Retina (tissue), 1 donor: ENCODE measurements around the gene TIMM23.
"Not testable (repeated sequence)": the region's sequence is repeated elsewhere in the genome, so short reads cannot be mapped to it uniquely, and the experiment has no call there.

Experiments used
- DNase-seq: peaks from one replicate; pipeline ENCODE4 v3.0.0-alpha.2; 2016

TIMM23 gene, protein sequence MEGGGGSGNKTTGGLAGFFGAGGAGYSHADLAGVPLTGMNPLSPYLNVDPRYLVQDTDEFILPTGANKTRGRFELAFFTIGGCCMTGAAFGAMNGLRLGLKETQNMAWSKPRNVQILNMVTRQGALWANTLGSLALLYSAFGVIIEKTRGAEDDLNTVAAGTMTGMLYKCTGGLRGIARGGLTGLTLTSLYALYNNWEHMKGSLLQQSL

DNA sequence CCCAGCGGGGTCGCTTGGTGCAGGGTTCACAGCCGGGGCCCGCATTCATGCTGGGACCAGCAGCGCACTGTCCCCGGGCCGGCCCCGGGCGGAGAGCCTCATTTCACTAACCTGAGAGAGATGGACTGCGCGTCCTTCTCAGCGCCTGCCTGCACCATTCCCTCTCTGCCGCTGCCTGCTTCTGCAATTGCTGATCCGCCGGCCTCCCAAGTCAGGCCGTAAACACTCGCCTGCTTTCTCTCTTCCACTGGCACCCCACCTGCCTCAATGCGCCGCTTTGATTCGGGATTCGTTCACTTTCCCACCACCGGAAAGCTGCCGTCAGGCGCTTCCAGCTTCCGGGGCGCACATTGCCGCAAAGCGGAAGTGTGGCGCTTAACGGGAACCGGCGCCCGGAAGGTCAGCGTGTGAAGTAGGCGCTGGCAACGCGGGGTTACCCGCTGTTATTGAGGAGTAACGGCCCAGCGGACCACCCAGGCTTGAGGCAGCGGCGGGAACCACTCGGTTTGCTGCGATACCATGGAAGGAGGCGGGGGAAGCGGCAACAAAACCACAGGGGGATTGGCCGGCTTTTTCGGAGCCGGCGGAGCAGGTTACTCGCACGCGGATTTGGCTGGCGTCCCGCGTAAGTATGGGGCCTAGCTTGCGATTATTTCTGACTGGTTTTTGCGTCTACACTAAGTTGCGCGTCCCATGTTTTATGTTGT lies at the start of gene TIMM23:
Gene TIMM23 (plus strand): TSS at position 384 of the 707 bp plus-strand sequence. CDS start 136 bp downstream, at position 520.
- peak; percentile 94 for DNase-seq

DNA sequence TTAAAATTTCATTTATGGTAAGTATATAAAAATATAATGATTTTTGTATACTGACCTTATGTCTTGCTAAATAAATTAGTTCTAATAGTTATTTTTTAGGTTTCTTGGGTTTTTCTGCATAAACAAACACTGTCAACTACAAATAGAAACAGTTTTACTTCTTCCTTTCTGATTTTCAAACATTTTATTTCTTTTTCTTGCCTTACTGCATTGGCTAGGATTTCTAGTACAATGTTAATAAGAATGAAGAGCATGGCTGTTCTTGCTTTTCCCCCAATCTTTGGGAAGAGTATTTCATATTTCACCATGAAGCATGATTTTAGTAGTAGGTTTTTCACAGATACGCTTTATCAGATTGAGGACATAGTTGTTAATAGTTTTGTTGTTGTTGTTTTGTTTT lies 45.5 kb upstream of the TIMM23 start:
- DNase-seq: not testable (repeated sequence)

DNA sequence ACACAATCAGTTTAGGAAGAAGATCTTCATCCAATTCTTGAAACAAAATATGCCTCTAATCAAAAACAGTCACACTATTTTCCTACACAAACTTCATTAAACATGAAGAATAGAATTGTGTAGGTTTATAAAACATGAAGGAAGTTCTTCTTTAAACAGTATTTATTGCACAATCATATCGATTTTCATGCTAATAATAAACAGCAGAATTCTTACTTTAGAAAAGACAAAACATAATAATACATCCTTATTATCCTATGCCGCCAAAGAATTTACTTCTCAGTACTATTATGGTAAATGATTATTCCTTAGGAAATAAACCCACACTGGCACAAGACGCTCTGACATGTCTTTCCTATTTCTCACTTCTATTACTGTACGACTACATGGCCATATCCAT lies 41.0 kb upstream of the TIMM23 start:
- DNase-seq: not testable (repeated sequence)

DNA sequence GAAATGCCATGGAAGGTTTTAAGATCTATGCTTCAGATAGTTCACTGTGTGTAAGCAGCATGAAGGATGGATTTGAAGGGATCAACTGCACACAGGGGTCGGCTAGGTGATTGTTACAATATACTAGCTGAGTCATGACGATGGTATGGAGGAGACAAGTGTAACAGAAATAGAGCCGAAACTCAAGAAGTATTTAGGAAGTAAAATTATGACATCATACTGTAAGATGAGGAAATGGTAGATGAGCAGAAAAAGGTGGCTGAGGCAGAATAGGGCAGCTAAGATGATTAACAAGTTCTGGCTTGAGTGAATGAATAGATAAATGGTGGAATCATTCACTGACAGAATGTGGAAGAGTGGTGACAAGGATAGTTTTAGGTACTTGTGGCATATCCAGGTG lies 37.5 kb upstream of the TIMM23 start:
- not testable (repeated sequence) for DNase-seq

DNA sequence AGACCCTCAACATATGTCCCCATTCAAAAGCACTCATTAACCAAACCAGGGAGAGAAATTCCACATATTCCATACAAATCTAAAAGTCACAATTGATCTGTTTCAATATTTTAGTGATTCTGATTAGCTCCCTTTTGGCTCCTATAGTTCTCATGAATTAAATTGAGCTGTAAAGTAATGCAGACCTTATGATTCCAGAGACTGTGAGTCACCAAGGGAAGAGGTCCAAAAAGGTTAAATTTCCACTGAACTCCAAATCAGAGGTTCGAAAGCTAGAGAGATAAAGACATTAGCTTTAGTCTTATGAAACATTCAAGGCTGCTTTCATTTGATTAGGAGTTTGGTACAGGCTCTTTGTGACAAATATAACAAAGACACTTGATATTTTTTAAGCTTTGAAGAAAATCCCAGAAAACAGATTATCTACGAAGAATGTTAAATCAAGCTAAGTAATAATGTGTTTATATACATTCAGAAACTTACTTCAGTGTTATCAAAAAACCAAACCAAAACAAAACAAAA lies 33.1 kb upstream of the TIMM23 start:
- DNase-seq: not testable (repeated sequence)

DNA sequence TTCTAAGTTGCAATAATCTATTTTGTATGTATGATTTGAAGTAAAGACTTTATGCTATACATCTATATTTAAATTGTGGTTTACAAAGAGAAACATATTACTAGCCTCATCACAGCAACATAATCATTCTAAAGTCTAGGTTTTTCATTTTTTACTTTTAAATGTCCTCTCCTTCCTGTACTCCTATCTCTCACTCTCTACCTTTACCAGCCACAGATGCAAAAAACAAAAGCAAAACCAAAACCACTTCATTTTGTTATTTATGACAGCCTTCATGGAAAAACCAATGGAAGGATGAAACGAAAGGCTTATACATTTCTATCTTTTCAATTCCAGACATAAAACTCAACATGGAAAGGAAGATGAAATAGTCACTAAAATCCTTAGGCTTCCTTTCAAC lies 31.1 kb upstream of the TIMM23 start:
- not testable (repeated sequence) for DNase-seq

DNA sequence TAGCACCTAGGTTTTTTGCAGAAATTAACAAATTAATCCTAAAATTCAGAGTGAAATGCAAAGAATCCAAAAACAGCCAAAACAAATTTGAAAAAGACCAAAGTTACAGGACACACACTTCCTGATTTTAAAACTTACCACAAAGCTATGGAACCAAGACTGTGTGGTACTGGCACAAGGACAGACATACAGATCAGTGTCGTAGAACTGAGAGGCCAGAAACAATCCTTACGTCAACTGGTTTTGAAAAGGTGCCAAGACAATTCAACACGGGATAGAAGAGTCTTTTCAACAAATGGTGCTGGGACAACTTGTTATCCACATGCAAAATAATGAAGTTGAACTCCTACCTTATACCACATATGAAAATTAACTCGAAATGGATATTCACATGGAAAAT lies 26.8 kb upstream of the TIMM23 start:
- DNase-seq: not testable (repeated sequence)

DNA sequence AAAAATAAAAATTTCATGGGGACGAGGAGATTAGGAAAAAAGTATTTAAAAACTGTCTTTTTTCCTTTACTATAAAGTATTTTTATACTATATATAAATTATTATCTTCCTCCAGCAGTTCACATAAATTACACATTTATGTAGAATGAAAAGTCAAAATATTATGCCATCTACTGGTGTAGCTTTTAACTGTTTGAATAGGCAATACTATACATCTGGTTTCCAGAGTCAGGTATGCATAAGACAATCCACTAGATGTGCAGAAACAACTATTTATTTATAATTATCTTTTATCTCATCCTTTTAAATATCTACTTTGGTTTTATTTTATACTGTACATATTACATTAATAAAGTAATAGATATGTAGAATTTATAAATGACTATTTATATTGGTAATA lies 24.9 kb upstream of the TIMM23 start:
- not testable (repeated sequence) for DNase-seq

DNA sequence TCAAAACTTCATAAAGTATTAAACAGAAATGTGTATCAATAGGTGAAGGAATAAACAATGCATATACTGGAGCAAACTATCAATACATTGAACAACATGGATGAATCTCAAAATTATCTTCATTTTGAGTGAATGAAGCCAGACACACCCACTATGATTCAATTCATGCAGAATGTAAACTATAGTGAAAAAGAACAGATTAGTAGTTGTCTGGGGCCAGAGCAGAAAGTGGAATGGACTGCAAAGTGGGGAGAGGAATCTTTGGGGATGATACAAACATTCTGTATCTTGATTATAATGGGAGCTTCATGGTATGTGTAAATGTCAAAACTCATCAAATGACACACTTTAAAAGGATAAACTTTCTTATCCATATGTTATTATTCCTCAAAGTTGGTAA lies 23.5 kb upstream of the TIMM23 start:
- DNase-seq: not testable (repeated sequence)

DNA sequence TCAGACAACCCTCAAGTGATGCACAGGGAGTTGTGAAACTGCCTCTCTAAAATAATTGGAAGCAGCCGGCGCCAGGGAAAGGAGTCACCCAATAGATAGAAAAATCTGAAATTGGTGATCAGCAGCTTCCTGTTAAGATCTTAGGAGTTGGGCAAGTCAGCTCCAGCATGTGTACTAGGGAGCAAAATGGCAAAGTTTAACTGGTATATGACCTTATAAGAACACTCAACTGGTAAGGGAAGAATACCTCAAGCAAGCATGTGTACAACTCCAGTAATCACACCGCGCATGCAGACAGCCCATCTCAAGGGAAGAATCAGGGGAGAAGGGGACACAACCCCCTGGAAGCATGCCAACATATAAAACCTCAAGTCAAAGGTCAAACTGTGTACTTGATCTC lies 17.9 kb upstream of the TIMM23 start:
- DNase-seq: not testable (repeated sequence)

DNA sequence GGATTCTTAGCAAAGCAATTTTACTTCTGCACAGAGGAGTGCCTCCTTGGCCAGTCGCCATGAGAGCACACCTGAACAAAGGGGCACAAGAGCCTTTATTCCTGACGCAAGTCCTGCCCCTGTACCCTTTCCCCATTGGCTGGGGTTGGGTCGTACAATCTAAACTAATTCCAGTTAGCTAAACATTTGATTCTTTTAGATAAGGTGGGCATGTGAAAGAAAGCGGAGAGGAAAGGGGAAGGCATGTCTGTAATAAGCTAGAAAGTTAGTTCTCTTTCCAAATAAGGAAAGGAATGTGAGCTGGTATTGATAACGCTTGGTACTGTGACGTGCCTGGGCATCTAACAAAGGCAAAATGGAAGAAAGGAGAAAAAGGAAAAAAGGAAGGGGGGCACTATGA lies 15.7 kb upstream of the TIMM23 start:
- DNase-seq: not testable (repeated sequence)

DNA sequence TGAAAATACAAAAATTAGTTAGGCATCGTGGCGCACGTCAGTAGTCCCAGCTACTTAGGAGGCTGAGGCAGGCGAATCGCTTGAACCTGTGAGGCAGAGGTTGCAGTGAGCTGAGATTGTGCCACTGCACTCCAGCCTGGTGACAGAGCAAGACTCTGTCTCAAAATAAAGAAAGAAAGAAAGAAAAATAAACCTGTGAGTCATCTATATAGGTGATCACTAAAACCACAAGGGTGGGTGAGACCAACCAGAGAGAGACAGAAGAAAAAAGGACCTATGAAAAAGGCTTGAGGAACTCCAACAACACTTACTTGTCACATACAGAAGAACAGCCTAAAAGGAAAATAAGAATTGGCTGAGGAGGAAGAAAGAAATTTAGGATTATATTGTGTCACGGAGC lies 14.4 kb upstream of the TIMM23 start:
- not testable (repeated sequence) for DNase-seq

DNA sequence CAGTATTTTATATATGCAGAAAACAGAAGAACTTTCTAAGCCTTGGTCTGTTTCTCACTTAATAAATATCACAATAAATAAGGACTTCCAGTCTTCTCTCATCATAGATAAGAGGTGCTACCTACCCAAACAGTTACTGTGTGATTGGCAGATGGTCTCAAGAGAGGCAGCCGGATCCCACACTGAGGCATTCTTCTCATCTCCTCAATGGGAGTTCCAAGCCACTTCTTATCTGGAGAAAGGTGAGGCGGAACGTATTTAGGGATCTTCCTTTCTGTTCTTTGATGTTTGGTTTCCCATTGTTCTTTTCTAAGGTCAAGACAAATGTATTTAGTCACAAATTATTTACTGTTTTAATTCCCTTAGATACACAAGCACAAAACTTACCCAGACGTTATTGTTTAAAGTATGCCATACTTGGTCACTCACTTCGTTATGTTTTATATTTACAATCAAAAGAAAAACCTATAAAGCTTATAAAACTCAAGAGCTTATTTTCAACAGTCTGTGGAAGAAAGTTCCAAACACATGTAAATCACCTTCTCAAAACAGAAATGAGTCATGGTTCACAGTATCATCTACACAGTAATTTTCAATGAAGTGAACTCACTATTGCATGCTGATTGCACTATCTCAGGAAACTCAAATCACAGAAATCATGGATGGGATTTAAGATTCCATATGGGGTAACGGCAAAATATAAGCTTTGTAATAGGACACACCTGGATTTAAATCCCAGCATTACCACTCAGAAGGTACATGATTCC lies 9.4 kb upstream of the TIMM23 start:
- not testable (repeated sequence) for DNase-seq

DNA sequence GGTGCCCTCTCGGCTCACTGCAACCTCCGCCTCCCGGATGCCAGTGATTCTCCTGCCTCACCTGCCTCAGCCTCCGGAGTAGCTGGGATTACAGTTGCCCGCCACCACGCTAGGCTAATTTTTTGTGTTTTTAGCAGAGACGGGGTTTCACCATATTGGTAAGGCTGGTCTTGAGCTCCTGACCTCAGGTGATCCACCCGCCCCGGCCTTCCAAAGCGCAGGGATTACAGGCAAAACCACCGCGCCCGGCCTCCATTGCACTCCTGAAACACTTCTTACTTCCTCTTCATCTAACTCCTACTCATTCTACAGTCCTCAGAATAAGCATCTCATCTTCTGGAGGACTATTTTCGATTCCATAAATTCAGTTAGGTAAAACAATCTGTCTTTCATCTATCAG lies 1.3 kb upstream of the TIMM23 start:
- DNase-seq: not testable (repeated sequence)

DNA sequence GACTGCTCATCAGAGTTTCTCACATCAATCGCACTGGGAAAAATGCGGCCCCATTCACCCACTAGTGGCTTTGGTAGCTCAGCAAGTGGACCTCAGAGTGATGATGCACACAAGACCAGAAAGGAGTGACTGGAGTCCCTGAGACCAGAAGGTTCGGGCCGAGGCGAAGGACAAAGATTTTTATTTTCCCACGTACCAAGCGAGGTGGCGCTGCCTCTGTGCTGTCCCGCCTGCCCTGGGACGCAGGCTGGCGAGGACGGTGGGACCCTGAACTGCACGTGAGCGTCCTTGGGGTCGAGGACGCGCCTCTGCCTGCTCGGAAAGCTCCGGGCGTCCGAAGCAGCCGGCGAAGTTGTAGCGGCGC lies 565 bp upstream of the TIMM23 start:
- not testable (repeated sequence) for DNase-seq

DNA sequence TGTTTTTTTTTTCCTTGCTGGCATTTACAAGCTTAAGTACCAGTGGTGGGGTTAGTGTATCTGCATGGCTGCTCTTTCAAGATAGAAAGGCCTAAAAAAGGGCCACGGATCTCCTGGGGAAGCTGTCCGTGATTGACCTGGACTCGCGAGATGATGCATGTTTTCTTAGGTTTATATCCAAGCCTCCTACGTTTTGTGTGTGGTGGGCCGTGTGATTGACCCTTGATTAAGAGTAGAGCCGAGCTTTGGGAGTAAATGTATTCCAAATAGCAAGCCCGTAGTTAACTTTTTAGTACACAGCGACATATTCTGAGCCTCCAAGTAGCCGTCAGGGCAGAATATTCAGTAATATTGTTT lies 502 bp downstream of the TIMM23 start:
- peak; percentile 9 for DNase-seq

DNA sequence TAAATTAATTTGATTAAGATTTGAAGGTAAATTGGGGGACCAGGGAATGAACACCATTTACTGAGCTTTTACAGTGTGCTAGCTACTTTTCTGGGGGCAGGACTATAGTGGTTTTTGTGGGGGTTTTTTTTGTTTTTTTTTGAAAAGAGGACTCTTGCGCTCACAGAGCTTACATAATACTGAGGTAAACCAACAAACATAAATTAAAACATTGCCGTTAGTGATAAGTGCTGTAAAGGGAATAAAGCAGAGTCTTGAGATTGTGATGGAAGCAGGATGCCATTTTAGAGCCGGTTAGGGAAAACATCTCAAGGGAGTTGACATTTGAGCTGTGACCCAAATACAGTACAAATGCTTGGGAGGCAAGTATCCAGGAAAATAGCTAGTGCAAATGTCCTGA lies 1.8 kb downstream of the TIMM23 start:
- not testable (repeated sequence) for DNase-seq

DNA sequence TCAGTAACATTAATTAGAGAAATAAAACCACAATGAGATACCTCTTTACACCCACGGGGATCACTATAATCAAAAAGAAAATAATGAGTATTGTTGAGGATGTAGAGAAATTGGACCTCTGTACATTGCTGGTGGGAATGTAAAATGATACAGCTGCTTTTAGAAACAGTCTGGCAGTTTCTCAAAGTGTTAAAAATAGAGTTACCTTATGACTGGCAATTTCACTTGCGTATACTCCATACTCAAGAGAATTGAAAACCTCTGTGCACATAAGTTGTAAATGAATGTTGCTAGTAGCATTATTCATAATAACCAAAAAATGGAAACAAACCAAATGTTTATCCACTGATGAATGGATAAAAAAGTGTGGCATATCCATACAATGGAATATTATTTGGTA lies 6.3 kb downstream of the TIMM23 start:
- DNase-seq: not testable (repeated sequence)

DNA sequence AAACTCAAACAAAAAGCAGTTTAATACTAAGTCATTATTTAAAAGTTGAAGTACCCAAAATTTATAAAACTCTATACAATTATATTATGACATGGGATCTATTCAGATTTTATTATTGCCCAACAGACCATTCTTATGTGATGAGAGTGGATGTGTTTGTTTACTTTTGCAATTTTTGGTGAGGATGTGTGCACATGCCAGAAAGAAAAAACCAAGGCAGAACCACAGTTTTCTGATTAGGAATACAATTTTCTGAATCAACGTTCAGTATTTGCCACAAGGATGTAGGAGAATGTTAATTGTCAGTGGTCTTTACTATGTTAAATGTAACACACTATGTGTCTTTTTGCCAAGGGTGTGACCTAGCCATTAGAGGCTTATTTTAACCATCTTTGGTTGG lies 9.1 kb downstream of the TIMM23 start:
- DNase-seq: not testable (repeated sequence)

DNA sequence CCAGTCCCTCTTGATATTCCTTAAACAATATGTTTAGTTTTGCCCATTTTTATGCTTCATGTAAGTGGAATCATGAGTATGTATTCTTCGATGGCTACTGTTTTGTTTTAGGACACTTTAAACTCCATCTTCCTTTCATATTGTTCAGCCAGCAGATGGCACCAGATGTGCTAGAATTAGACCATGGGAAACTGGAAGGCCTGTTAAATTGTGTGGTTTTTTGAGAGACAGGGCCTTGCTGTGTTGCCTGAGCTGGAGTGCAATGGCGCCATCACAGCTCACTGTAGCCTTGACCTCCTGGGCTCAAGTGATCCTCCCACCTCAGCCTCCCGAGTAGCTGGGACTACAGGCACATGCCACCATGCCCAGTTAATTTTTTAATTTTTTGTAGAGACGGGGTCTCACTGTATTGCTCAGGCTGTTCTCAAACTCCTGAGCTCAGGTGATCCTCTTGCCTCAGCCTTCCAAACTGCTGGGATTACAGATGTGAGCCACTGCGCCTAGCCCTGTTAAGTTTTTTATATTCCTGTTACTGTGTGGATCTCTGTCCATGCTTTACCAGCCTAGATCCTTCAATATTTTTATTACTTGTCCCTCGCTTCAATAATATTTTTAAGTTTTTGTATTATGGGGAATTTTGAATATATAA lies 11.4 kb downstream of the TIMM23 start:
- DNase-seq: not testable (repeated sequence)

DNA sequence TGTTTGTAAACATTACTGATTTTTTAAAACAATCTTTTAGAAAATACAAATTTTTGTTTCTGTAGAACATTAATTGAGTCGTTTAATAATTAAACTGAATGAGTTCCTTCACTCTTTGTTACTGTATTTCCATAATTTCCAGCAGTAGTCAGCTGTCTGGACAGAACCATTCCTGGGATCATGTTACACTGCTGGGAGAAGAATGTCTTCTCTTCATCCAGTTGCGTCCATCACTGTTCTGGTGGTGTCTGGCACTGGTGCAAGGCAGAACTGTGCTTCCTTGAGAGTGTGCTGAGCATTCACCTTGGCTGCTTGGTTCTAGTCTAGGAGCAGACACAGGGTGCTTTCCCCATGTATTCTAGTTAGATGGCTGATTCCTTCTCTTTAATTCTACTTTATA lies 12.2 kb downstream of the TIMM23 start:
- DNase-seq: not testable (repeated sequence)

DNA sequence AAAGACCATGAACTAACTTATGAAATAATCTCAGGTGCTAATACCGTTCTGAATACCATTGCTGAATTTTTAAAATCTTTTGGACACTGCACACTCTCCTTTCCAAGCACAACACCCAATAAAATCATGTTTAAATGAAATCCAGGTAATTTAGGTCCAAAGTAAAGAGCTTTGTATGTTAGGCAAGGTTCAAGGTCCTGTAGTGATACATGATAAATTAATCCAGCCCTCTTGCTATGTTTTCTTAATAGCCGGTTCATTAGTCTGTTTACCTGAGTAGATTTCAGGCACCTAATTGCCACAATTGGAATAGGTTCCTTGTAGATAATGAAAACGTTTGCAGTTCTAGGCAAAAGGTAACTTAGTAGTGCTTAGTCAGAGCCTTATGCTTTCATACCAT lies 13.3 kb downstream of the TIMM23 start:
- DNase-seq: not testable (repeated sequence)

DNA sequence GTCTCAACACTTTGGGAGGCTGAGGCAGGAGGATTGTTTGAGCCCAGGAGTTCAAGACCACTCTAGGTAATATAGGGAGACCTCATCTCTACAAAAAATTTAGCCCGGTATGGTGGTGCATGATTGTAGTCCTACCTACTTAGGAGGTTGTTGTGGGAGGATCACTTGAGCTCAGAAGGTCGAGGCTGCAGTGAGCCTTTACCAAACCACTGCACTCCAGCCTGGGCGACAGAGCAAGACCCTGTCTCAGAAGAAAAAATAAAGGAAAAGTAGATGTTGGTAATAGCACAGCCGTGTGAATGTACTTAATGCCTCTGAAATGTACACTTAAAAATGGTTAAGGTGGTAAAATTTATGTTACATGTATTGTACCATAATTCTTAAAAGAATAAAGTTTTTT lies 25.3 kb downstream of the TIMM23 start:
- no peak for DNase-seq
